SHP77 (cell line): ENCODE measurements around the gene HIVEP2.
"Not testable (repeated sequence)": the region's sequence is repeated elsewhere in the genome, so short reads cannot be mapped to it uniquely, and the experiment has no call there.

Experiments
- DNase-seq, 2 experiments: peaks; one replicate each; lab custom pipeline; 2025; lab: John Stamatoyannopoulos, UW

HIVEP2 gene, protein sequence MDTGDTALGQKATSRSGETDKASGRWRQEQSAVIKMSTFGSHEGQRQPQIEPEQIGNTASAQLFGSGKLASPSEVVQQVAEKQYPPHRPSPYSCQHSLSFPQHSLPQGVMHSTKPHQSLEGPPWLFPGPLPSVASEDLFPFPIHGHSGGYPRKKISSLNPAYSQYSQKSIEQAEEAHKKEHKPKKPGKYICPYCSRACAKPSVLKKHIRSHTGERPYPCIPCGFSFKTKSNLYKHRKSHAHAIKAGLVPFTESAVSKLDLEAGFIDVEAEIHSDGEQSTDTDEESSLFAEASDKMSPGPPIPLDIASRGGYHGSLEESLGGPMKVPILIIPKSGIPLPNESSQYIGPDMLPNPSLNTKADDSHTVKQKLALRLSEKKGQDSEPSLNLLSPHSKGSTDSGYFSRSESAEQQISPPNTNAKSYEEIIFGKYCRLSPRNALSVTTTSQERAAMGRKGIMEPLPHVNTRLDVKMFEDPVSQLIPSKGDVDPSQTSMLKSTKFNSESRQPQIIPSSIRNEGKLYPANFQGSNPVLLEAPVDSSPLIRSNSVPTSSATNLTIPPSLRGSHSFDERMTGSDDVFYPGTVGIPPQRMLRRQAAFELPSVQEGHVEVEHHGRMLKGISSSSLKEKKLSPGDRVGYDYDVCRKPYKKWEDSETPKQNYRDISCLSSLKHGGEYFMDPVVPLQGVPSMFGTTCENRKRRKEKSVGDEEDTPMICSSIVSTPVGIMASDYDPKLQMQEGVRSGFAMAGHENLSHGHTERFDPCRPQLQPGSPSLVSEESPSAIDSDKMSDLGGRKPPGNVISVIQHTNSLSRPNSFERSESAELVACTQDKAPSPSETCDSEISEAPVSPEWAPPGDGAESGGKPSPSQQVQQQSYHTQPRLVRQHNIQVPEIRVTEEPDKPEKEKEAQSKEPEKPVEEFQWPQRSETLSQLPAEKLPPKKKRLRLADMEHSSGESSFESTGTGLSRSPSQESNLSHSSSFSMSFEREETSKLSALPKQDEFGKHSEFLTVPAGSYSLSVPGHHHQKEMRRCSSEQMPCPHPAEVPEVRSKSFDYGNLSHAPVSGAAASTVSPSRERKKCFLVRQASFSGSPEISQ (N-terminal part only)

DNA sequence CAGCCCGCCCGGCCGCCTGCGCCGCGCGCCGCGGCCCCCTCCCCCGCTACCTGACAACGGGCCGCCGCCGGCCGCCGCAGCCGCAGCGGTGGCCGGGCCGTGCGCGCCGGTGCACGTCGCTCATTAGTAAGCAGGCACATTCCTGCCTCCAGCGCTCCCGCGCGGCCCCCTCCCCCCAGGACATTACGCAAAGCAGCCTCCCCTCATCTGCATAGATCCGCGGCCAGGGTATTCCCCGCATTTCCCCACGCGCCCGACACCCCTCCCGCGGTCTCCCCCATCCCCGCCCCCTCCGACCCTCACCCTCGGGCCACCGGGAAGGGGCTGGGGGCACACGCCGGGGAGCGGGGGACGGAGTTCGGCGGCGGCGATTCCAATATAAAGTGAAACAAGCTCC lies at the start of gene HIVEP2:
Gene HIVEP2, minus strand, starts transcription at position 128 of the 397 bp plus-strand sequence. CDS start 170,438 bp downstream, outside the sequence.
- peak; percentile 56 to 75 for DNase-seq

DNA sequence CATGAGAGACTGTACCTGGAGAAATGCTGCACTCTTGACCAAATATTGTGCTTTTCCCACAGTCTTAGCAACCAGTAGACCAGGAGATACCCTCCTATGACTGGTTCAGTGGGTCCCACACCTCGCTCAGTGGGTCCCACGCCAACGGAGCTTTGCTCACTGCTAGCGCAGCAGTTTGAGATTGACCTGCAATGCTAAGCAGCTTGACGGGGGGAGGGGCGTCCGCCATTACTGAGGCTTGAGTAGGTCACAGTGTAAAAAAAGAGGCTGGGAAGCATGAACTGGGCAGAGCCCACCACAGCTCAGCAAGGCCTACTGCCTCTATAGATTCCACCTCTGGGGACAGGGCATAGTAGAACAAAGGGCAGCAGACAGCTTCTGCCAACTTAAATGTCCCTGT lies 49.0 kb upstream of the HIVEP2 start:
- no peak for DNase-seq

DNA sequence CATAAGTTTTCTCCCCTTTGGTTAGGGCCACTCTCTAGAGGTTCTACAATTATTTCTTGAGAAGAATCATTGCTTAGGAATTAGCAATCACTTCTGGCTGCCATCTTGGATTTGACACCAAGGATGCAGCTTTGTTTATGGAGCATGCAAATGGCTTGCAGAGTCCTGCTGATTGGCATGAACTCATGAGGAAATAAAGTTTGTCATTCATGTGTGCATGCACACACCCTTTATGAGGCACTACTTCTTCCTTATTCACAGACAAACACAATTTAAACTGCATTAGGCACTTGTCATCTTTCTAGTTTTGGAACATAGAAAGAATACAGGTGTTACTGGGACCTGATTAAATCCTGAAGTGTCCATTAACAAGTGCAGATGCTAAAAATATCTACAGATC lies 42.5 kb upstream of the HIVEP2 start:
- no peak for DNase-seq

DNA sequence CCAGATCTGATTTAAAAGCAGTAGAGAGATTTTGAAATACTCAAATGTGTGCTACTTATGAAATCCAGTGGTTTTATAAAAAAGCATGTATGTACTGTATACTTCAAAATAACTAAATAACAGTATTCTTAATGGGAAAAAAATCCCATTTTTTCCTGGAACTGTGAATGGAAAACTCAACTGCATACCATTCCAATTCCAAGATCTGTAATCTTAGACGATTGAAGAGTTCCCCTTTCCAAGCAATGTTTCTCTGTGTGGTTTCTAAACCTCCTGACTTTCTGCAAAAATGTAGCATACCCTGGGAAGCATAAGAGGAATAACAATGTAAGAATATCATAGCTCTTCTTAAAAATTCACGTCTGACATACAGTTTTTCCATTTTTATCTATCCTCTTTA lies 40.3 kb upstream of the HIVEP2 start:
- DNase-seq, result no peak

DNA sequence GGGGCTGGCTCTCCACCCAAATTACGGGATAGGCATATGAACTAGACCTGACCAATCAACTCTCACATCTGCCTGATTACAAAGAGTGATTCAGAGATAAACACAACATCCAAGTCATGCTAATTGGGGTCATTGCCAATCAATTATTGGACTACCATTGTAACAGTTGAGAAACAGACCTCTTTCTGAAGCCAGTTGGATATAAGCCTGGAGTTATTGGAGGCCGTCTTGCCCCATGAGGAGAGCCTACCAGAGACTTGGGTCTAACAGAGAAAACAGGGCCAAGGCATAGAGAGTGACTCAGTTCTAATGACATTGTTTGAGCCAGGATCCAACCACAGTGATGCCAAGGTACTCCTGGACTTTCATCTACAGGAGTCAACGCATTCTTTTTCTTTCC lies 39.4 kb upstream of the HIVEP2 start:
- DNase-seq, result no peak

DNA sequence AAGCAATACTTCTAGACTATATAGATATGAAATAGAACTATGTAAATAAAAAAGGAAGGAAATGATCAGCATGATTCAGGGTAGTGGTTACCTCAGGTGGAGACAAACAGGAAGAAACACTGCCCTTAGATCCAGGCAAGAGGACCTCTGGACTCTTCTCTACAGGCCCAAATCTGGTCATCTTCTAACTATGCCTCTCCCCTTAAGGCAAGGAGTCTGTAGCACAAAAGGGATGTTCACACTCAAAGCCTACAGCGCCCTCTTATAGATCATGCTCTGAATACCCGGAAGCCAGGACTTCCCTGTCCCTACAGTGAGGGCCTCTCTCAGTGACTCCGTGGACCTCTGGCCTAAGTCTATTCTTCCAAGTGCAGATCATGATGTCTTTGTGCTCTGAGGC lies 30.4 kb upstream of the HIVEP2 start:
- DNase-seq, result no peak

DNA sequence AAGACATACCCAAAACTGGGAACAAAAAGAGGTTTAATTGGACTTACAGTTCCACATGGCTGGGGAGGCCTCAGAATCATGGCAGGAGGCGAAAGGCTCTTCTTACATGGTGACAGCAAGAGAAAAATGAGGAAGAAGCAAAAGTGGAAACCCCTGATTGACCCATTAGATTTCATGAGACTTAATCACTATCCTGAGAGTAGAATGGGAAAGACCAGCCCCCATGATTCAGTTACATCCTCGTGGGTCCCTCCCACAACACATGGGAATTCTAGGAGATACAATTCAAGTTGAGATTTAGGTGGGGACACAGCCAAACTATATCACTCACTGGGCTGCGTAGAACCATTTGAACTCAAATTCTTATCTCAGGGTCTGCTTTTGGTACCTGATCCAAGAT lies 26.0 kb upstream of the HIVEP2 start:
- DNase-seq, result not testable (repeated sequence)

DNA sequence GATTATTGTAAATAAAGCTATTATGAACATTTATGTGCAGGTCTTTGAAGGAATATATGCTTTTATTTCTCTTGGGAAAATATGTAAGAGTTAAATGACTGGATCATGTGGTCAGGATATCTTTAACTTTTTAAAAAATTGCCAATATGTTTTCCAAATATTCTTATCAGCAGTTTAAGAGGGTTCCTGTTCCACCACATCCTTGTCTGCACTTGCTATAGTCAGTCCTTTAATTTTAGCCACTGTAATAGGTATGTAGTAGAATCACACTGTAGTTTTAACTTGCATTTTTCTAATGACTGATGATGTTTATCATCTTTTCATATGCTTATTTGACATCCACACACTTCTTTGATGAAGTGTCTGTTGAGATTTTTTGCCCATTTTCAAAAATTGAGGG lies 23.6 kb upstream of the HIVEP2 start:
- DNase-seq, result no peak

DNA sequence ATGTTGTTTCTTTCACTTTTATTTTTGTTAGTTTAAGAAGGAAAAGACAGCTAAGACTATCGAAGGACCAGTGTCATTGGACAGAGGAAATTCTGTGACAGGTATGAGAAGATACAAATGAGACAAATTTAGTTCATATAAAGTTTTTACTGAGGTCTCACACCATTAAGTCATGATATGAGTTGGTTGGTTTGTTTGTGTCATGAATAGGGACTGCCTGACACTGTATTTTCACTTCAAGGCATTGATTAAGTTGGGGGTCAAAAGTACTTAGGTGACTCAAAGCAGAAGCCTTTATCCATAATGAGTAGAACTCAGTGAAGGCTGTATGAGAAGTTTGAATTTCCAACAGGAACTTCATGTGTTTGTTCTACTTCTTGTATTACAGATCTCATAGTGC lies 21.3 kb upstream of the HIVEP2 start:
- no peak for DNase-seq

DNA sequence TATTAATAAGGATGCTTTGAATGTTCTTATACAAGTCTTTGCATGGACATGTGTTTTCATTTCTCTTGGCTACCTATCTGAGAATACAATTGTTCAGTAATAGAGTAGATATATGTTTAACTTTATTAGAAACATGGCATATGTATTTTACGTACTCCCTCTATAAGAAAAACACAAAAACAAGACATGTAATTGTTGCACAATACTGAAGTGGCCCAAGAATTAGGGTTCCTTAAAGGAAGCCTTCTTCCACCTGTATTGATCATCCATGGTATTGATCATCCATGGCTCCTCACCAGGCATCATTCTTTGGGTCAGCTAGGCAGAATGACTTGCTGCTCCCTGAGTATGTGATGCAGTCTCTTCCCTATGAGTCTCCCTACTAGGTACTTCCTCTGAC lies 20.2 kb upstream of the HIVEP2 start:
- DNase-seq, result no peak

DNA sequence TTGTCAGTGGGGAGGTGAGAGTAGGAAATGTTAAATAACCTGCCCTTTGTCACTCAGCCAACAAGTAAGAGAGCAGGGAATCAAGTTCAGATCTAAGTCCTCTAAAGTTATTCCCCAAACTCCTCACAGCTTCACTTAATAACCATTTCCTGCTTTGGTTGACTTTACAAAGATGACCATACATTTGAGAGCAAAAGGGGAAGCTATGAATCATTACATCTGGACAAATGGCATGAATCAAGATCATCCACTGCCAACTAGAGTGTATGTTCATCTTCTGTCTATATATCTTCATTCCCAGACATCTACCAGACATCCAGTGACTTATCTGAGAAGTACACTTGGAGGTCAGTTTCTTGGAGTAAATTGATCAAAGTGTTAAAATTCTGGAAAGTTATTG lies 15.1 kb upstream of the HIVEP2 start:
- no peak for DNase-seq

DNA sequence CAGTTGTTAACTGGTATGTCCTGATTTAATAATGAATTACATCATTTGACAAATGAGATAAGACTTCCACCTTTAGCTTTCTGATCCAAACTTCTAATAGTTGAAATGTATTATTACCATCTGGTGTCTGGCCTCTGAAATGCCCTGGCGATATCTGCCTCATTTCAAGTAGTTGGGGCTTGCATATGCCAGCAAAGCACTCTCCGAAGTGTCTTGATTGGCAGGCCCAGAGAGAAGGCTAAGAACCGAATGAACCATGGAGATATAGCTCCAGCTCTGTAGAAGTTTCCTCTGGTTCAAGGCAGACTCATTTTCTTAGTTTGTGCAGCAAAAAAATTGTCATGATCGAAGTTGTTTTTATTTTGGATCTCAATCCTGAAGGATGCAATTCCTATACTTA lies 13.4 kb upstream of the HIVEP2 start:
- no peak for DNase-seq

DNA sequence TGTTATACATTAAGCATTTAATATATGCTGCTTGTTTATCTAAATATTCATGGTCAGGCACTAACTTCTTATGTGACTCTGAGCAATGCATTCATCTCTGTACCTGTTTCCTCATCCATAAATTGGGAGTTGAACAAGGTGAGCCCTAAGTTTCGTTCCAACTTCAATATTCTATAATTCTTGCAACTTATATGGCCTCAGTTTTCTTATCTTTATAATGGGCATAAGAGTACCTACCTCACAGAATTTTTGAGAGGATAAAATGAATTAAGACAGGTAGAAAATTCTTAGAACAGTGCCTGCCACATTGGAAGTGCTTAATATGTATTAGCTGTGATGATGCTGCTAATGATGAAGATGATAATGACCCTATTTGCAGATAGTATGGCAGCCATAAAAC lies 11.8 kb upstream of the HIVEP2 start:
- DNase-seq, result no peak

DNA sequence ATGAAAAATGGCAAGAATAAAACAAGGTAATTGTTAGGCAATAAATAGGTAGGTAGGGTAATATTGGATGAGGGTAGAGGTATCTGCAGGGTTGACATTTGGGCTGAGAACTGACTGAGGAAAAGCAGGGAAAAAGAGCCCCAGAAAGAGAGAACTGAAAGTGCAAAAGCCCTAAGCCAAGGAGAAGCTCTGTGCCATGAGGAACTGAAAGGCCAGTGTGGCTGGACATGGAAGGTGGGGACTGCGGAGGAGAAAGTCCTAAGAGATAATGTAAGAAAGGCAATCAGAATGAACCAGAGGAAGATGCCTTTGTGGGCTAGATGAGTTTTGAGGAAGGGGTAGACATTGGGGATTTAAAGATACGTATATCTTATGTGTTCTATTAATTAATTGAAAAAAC lies 9.9 kb upstream of the HIVEP2 start:
- no peak for DNase-seq

DNA sequence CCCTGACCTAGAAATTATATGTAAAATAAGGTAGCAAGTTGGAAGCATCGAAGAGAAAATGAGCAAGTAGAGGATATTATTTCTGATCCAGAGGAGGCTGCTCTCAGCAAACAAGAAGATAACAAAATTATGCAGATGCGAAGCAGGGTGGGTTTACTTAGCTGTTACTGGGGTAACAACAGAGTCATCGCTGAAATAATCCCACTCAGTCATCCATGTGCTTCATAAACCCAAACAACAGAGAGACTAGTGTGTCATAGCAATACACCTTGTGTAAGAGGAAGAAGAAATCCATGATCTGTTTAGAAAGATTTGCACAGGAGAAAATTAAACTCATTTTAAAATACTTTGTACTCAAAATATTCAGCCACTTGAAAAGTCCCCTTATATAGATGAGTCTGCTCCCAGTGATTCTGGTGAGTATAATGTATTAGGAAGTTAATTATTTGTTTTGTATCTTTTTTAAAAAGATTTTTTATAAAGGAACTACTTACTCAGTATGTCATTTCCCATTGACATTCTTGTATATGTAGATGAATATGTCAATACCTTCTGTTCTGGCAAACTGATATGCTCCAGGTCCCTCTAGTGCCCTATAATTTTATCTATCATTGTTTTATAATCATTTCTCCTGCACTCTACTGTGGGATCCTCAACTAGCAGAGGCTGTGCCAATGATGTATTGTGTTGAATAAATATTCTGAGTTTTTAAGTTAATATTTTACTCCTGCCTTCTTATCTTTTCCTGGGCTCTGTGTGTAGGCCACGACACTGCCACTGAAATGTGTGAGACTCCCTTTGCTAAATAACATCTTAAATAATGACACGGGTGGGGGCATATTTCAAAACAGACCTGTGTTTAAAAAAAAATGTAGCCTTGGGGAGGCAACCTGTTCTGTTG lies 8.6 kb upstream of the HIVEP2 start:
- no peak for DNase-seq

DNA sequence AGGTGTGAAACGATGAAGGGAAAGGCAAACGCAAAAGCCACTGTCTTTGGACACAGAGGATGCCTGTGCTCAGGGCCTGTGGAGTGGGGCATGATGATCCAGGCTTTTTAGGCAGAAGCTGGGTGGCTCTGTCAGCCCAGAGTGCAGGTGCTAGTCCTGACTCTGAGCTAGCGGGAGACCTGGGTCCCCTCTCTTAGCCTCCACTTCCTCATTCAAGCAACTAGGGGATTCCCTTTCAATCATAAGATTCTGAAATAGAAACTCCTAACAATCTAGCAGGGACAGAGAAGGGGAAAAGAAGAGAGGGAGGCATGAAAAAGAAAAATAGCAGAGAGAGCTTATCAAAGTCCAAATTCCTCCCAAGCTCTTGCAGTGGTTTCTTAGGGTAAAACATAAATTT lies 7.6 kb upstream of the HIVEP2 start:
- no peak for DNase-seq

DNA sequence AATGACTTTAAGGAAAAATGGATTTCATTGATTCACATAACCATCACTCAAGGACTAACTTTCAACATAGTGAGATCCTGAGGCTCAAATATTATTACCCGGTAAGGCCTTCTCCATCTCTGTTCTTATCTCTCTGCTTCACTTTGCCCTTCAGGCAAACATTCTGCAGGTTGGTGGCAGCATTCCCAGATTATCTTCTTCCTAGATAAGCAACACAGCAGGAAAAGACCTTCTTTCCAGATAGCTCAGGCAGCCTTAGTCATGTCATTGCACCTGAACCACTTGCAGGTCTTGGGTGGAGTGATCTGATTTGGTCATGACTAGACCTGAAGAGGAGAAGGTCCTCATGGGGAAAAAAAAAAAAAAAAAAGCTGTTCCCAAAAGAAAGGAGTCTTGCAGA lies 5.3 kb upstream of the HIVEP2 start:
- no peak for DNase-seq

DNA sequence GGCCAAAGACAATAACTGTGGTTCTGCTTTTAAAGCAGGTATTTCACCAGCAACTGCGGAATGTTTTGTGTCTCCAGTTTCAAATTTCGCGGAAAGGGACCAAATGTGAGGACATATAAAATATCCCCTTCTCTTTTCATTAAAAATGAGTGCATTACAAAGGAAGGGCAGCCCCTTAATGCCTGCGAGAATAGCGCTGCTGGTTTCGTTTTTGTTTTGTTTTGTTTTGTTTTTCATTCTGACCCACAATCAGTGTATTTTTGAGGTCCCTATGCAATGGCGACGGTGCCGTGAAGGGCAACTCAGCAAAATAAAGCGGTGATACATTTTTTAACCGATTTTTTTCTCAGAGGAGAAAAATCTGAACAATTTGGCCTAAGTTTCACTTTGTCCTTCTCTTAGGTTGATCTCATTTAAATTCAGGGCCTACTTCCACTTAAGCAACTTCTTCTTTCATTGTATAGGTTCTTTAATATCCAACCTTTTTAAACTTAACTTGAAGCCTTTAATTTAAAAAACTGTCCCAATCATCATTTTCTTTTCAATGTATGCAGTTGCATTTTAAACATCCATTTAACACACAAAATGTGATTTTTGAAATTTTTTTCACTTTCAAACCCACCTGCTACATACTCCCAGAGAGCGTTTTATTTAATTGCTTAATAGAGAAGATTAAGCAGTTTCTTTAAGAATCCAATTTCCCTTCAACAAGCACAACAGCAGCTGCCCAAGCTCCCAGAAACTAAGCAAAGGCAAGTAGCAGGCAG lies 2.9 kb upstream of the HIVEP2 start:
- DNase-seq, result no peak

DNA sequence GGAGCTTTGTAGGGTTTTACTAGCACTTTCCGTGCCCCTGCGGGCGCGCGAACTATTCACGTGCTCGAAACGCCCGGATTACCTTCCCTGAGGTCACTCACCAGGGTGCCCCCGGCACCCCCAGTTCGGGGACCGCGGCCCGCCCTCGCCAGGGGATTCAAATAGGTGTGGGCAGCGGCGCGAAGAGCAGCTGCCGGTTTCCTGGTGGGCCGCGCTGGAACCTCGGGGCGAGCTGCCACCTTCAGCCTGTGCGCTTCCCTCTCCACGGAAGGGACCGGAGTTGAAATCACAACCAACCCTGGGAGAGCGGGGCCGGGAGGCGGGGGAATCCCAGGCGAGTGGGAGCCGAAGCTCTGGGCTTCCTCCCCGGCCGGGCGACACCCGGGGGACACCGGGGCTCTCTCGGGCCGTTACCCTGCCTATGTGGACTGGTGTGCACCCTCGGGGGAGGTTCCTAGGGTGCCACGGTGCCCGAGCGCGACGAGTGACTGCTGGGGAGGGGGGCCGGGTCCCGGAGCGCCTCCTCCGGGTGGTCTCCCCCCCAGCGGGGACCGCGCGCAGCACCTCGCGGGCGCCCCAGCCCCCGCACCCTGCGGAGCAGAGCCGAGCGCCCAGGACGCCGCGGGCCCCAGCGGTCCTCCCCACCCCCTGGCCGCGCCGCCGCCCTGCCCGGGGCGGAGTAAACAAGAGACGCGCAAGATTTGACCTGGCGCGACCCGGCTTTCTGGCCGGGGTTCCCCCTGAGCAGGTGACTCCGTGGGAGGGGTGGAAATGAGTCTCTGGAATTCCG lies 2.1 kb upstream of the HIVEP2 start:
- DNase-seq, result peak; percentile 25 to 59
